ENCODE measurements around the gene BSCL2.

DNA sequence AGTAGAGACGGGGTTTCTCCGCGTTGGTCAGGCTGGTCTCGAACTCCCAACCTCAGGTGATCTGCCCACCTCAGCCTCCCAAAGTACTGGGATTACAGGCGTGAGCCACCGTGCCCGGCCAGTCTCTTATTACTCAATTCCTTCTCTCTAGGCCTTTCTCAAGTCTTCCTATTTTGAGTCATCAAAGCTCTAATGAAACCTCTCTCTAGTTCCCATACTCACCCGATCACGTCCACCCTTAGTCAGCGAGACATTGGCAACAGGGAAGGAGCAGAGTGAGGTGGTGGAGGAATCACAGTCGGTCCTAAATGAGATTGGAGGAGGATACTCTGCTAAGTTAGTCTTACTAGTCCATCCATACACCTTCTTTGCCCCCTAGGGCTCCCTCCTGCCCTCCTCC, 5.0 kb downstream of the BSCL2 start:
- TF ChIP-seq POLR2AphosphoS5 (IDR thresholded peaks at IDR 0.05) (no peak), CTCF (IDR thresholded peaks at IDR 0.05) (no peak), POLR2A (IDR thresholded peaks at IDR 0.05) (no peak)

Measured in transverse colon (tissue), 4 donors.